ENCODE results near the gene NSG1. TPM values are rescaled to one million over a fixed set of nuclear protein-coding genes. Genes with fewer than 3 reads are reported as not detected.
A peak's percentile ranks its signal among the peaks of the same experiment; 100 is the strongest.

The NSG1 gene, protein sequence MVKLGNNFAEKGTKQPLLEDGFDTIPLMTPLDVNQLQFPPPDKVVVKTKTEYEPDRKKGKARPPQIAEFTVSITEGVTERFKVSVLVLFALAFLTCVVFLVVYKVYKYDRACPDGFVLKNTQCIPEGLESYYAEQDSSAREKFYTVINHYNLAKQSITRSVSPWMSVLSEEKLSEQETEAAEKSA
- total RNA-seq, result not detected in 2 replicates

DNA sequence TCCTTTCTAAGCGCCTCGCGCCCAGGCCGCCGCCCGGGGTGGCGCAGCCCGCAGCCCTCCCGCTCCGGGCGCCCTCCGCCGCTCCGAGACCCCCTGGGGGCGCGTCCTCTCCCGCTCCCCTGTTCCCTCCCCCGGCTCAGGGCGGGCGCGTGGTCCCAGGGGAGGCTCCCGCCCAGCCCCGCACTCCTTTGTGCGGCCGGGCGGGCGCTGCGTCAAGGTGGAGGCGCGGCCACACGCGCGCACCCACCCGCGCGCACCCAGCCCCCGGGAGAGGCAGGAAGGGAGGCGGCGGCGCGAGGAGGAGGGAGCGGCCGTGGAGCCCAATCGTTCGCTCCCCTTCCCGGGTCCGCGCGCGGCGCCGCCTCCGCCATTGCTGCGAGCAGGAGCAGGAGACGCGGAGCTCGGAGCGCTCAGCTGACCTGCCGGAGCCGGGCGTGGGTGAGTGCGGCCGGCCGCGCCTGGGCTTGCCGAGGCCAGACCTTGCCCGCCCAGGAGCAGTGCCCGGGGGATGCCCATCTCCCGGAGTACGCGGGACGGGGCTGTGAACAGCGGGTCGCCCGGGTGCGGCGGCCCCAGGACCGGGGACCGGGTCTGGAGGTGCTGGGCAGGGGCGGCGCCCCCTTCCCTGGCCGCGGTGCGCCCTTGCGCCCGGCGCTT, at the start of gene NSG1:
NSG1 (plus strand) TSS at position 367 of the 657 bp plus-strand sequence. CDS start 528 bp downstream, outside the sequence.
- peak; percentile 72 for DNase-seq (ENCODE audit: insufficient read length, low spot score, missing footprints)
- no peak within 1 kb of the TSS for H3K27ac ChIP-seq (ENCODE audit: low read depth, low read length)
- H3K4me3 ChIP-seq (ENCODE audit: insufficient read depth, low read length), result no peak within 1 kb of the TSS
- H3K4me2 ChIP-seq (ENCODE audit: insufficient read depth, low read length), result no peak within 1 kb of the TSS
- no peaks in the 10 kb centered on the region for H3K79me2 ChIP-seq (ENCODE audit: insufficient read depth, low read length)
- H3K27me3 ChIP-seq (ENCODE audit: insufficient read depth, low read length), result peaks cover 63% of the 10 kb centered on the region
- H2AFZ ChIP-seq (ENCODE audit: low read length), result no peak within 1 kb of the TSS
- no peaks in the 10 kb centered on the region for H3K4me1 ChIP-seq (ENCODE audit: insufficient read depth, low read length)
- no peaks in the 10 kb centered on the region for H3K36me3 ChIP-seq (ENCODE audit: insufficient read depth, low read length)
- H4K20me1 ChIP-seq (ENCODE audit: insufficient read depth, low read length), result no peaks in the 10 kb centered on the region
- TF ChIP-seq, protein P1, sequence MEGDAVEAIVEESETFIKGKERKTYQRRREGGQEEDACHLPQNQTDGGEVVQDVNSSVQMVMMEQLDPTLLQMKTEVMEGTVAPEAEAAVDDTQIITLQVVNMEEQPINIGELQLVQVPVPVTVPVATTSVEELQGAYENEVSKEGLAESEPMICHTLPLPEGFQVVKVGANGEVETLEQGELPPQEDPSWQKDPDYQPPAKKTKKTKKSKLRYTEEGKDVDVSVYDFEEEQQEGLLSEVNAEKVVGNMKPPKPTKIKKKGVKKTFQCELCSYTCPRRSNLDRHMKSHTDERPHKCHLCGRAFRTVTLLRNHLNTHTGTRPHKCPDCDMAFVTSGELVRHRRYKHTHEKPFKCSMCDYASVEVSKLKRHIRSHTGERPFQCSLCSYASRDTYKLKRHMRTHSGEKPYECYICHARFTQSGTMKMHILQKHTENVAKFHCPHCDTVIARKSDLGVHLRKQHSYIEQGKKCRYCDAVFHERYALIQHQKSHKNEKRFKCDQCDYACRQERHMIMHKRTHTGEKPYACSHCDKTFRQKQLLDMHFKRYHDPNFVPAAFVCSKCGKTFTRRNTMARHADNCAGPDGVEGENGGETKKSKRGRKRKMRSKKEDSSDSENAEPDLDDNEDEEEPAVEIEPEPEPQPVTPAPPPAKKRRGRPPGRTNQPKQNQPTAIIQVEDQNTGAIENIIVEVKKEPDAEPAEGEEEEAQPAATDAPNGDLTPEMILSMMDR (IDR thresholded peaks at IDR 0.05; ENCODE audit: extremely low read depth, low read depth, low read length), result no peak
- no peaks in the 10 kb centered on the region for H3K9me3 ChIP-seq (ENCODE audit: low read depth, low read length)

DNA sequence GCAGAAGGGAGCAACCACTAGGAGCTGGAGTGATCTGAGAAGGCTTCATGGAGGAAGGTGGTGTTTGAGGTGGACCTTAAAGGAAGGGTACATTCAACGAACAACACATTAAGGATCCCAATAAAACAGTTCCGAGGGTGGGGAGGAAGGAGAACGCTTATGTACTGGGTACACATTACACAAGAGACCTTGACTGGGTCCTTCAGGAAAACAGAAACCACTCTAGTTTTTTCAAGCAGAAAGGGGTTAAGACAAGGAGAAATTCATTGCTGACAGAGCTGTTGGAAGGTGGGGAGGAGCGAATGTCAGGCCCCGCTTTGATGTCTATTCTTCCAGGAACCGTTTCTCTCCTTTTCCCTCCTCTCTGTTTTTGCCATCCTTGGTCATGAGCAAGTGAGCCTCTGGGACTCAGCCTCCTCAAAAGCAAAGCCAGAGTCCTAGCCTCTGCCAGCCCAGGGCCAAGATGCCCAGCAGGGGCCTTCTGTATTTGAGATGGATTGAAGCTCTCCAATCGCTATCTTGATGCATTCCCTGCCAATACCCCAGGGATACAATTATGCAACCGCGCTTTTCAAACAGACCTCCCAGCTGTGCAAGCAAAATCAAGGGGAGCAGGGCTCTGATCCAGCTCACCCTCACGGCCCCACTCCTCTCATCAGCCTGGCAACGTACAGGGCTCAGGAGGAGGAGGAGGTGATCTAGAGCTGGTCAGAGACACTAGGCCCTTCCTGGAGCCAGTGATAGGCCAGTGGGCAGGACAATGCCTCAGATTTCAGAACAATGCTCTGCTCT, 48.5 kb upstream of the NSG1 start:
- TF ChIP-seq, protein P1 (IDR thresholded peaks at IDR 0.05; ENCODE audit: extremely low read depth, low read depth, low read length), result no peak
- H3K27me3 ChIP-seq (ENCODE audit: insufficient read depth, low read length), result peaks cover 15% of the 10 kb centered on the region
- H4K20me1 ChIP-seq (ENCODE audit: insufficient read depth, low read length), result no peaks in the 10 kb centered on the region
- no peaks in the 10 kb centered on the region for H3K79me2 ChIP-seq (ENCODE audit: insufficient read depth, low read length)
- H3K36me3 ChIP-seq (ENCODE audit: insufficient read depth, low read length), result no peaks in the 10 kb centered on the region
- no peak overlapping the region for H2AFZ ChIP-seq (ENCODE audit: low read length)
- H3K4me1 ChIP-seq (ENCODE audit: insufficient read depth, low read length), result no peaks in the 10 kb centered on the region
- DNase-seq (ENCODE audit: insufficient read length, low spot score, missing footprints), result no peak
- no peak overlapping the region for H3K4me3 ChIP-seq (ENCODE audit: insufficient read depth, low read length)
- H3K9me3 ChIP-seq (ENCODE audit: low read depth, low read length), result no peaks in the 10 kb centered on the region
- H3K27ac ChIP-seq (ENCODE audit: low read depth, low read length), result no peak overlapping the region
- H3K4me2 ChIP-seq (ENCODE audit: insufficient read depth, low read length), result no peak overlapping the region

DNA sequence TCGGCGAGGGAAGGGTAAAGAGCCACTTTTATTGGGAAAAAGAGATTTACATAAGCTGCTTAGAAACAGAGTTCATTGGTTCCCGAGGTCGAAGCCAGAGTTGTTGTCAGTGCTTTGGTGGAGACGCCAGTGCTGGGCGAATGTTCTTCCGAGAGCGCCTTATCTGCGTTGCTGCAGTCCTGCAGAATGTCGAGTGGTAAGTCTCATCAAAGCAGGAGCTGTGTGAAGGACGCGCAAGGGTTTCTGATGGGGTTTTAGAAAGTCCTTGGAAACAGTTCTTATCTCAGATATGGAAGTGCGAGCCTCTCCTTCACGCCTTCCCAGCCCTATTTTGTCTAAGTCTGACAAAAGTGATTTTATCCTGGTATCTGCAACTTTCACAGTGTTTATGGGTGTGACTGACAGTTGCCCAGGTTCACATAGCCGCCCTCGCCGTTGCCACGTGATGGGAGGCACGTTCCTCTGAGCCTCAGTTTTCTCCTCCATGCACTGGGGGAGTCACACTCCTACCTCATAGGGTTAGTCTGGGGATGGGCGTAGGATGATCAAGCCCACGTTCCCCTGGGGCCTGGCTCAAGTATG, 47.3 kb upstream of the NSG1 start:
- no peak overlapping the region for H2AFZ ChIP-seq (ENCODE audit: low read length)
- H3K4me1 ChIP-seq (ENCODE audit: insufficient read depth, low read length), result no peaks in the 10 kb centered on the region
- no peak for DNase-seq (ENCODE audit: insufficient read length, low spot score, missing footprints)
- H3K4me3 ChIP-seq (ENCODE audit: insufficient read depth, low read length), result no peak overlapping the region
- no peaks in the 10 kb centered on the region for H3K79me2 ChIP-seq (ENCODE audit: insufficient read depth, low read length)
- H3K27ac ChIP-seq (ENCODE audit: low read depth, low read length), result no peak overlapping the region
- no peaks in the 10 kb centered on the region for H3K36me3 ChIP-seq (ENCODE audit: insufficient read depth, low read length)
- H3K9me3 ChIP-seq (ENCODE audit: low read depth, low read length), result no peaks in the 10 kb centered on the region
- TF ChIP-seq, protein P1 (IDR thresholded peaks at IDR 0.05; ENCODE audit: extremely low read depth, low read depth, low read length), result no peak
- H3K27me3 ChIP-seq (ENCODE audit: insufficient read depth, low read length), result peaks cover 18% of the 10 kb centered on the region
- H4K20me1 ChIP-seq (ENCODE audit: insufficient read depth, low read length), result no peaks in the 10 kb centered on the region
- H3K4me2 ChIP-seq (ENCODE audit: insufficient read depth, low read length), result no peak overlapping the region

All from osteoblast (primary cell).